Fibroblast of pulmonary artery (primary cell): ENCODE measurements around the gene DNAI7.

Experiments used
- DNase-seq: peaks from one replicate; pipeline ENCODE4 v3.0.0-alpha.2; 2010; ENCODE audit warnings: low read depth
- H3K4me3 ChIP-seq: replicated peaks from 2 replicates; pipeline ENCODE4 v1.5.1; 2011; ENCODE audit warnings: low read depth, mild to moderate bottlenecking, control low read depth, low read length, moderate library complexity
- CTCF ChIP-seq: IDR thresholded peaks from 2 replicates; pipeline ENCODE4 v1.5.1; 2011; ENCODE audit warnings: mild to moderate bottlenecking, control low read depth, low read length, inconsistent platforms; ENCODE audit errors: missing control alignments

The DNAI7 gene

DNA sequence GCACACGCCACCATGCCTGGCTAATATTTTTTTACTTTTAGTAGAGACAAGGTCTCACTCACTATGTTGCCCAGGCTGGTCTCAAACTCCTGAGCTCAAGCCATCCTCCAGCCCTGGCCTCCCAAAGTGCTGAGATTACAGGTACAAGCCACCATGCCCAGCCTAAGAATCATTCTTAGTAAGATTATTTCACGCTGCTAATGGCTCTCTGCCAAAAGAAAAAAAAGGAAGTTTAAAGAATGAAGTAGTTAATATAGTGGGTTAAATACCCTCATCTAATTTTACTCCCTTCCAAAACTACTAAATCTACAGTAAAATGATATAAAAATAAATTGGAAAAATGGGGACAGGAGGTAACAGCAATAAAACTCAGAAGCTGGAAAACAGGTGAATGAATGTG lies 2.6 kb upstream of the DNAI7 start:
- no peak for DNase-seq
- no peak for TF ChIP-seq CTCF
- no peak overlapping the region for H3K4me3 ChIP-seq

DNA sequence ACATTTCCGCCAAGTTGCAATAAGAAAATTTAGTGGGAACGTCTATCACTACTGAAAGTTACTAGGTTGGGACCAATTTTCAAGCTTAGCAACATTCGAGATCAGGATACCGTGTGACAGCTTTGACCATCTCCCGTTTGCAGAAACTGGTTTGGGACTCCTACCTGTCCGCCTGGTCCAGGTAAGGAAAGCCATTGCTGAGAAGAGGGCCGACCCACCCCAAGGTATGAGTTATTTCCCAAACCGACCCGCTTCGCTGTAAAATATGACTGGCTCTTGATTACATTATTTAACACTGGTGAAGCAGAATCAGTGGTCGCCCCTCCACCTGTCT lies 271 bp downstream of the DNAI7 start:
- TF ChIP-seq CTCF, result no peak
- no peak for DNase-seq
- peak overlapping the region; percentile 90 for H3K4me3 ChIP-seq

- no peak for DNase-seq
- TF ChIP-seq CTCF, result no peak
- peak overlapping the region; percentile 90 for H3K4me3 ChIP-seq
Measured at GRCh38 chr12:25194214-25194613, 746 bp downstream of the DNAI7 start.

DNA sequence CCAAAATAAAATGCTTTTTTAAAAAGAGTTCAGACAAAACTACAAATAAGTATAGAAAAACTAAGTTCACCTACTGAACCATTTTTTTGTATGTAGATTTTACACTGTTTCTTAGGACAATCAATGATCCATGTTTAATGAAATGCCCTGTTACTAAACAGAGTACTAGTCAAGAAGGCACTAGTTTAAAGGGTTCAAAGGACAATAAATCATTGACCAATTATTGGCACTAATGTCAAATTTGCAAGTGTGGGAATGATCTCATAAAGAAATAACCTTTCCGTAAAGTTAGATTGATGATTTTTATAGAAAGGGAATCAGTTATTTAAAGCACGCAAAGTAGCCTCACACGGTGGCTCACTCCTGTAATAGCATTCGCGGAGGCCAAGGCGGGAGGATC lies 4.2 kb downstream of the DNAI7 start:
- DNase-seq, result no peak
- no peak for TF ChIP-seq CTCF
- no peak overlapping the region for H3K4me3 ChIP-seq

DNA sequence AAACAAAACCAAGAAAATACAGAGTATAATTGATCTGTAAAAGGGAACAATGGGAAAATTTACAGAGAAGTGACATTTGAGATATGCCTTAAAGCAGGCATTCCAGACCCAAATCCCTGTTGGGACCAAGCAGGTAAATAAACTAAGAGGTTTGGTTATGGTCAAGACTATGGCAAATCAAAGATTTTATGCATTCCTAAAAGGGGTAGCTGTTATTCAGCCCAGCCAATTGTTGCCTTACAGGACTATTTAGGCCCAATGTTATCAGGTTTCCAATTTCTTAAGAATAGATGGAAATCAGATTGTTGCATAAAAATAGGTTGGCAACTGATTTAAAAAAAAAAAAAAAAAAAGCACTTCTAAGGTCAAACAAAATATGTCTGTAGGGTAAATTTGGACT lies 5.3 kb downstream of the DNAI7 start:
- H3K4me3 ChIP-seq, result no peak overlapping the region
- no peak for DNase-seq
- no peak for TF ChIP-seq CTCF

DNA sequence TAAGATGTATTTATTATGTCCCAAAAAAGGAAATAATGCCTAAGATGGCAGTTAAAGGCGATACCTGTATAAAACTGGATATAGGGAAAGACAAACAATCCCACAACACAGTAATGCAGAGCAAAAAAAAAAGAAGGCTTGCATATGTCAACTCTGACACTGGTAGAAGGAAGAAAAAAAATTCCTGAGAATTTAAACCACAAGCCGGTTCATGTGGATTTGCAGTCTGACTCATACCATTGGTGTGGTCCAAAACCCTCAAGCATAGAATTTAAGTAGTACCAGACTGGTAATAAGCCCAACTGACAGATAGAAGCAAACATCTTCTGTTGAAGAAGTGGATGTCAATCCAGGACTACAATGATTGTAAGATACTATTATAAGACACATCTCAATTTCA lies 7.2 kb downstream of the DNAI7 start:
- H3K4me3 ChIP-seq, result no peak overlapping the region
- peak; percentile 67 for DNase-seq
- no peak for TF ChIP-seq CTCF

DNA sequence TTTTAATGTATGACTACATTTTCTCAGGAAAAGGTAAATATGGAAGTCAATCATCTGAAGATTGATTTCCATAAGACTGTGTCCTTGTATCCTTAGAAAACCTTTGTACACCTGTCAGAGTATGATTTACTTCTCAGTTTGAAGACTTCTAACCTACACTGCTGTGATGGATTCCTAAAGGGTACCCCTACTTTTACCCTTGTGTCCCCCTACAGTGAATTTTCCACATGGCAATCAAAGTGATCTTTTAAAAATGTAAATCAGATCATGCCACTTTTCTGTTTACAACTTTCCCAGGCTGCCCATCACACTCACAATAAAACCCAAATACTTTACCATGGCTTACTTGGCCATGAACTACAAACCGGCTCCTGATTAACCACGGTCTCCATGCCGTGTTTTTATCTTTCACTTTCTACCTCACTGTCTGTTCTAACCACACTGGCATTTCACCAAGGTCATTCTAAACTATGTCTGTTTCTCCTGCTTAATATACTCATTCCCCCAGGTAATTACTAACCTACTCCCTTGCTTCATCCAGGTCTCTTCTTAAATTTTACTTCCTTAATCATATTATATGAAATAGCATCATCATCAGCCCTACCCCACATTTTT lies 8.1 kb downstream of the DNAI7 start:
- DNase-seq, result no peak
- no peak overlapping the region for H3K4me3 ChIP-seq

More for the DNA sequence above, 8.1 kb downstream of the DNAI7 start:
- TF ChIP-seq CTCF, result no peak
